ENCODE measurements around the gene LTN1. TPM values are rescaled to one million over a fixed set of nuclear protein-coding genes. Genes with fewer than 3 reads are reported as not detected.
"Not testable (repeated sequence)": the region's sequence is repeated elsewhere in the genome, so short reads cannot be mapped to it uniquely, and the experiment has no call there.

LTN1 gene
- polyA plus RNA-seq, 3 donors, result 6.0 to 14.0 (median 11.7) TPM

DNA sequence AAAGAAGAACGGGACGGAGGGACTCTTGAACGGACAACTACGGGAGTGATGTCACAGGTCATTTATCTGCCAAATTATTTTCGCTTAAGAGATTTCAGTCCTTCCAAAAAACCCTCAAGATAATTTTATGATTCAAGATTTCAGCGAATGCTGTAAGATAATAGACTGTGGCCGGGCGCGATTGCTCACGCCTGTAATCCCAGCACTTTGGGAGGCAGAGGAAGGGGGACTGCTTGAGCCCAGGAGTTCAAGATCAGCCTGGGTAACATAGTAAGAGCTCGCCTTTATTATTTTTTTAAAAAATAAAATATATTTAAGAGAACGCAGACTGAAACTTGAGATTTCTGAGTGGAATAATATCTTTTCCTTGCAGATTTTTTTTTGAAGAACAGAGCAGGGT lies 25.9 kb upstream of the LTN1 start:
- intact Hi-C loops (cut with micrococcal nuclease), result no loop called here
- Mint-ChIP-seq H3K27me3 (ENCODE audit: low read depth in 3 of 3) (no peaks in the 10 kb centered on the region), H3K4me3 (peak overlapping the region; percentile 86 to 93), H3K36me3 (no peaks in the 10 kb centered on the region), H3K9me3 (peaks cover 0 to 2% (median 0%) of the 10 kb centered on the region in 7 donors), H3K27ac (peak overlapping the region in 6 of 7 donors; percentile 94 to 98 (median 96)), H3K4me1 (peaks cover 27% of the 10 kb centered on the region)
- TF ChIP-seq, protein P1, sequence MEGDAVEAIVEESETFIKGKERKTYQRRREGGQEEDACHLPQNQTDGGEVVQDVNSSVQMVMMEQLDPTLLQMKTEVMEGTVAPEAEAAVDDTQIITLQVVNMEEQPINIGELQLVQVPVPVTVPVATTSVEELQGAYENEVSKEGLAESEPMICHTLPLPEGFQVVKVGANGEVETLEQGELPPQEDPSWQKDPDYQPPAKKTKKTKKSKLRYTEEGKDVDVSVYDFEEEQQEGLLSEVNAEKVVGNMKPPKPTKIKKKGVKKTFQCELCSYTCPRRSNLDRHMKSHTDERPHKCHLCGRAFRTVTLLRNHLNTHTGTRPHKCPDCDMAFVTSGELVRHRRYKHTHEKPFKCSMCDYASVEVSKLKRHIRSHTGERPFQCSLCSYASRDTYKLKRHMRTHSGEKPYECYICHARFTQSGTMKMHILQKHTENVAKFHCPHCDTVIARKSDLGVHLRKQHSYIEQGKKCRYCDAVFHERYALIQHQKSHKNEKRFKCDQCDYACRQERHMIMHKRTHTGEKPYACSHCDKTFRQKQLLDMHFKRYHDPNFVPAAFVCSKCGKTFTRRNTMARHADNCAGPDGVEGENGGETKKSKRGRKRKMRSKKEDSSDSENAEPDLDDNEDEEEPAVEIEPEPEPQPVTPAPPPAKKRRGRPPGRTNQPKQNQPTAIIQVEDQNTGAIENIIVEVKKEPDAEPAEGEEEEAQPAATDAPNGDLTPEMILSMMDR (IDR thresholded peaks at IDR 0.05), result no peak
- Histone ChIP-seq H3K36me3 (replicated peaks in 1 of 2; ENCODE audit: control insufficient read depth in 1 of 2, insufficient read depth in 2 of 2, low read length in 2 of 2) (no peaks in the 10 kb centered on the region), H3K27me3 (ENCODE audit: control insufficient read depth in 2 of 2, insufficient read depth in 2 of 2, low read length in 2 of 2) (no peaks in the 10 kb centered on the region), H4K20me1 (ENCODE audit: insufficient read depth, low read length) (no peaks in the 10 kb centered on the region), H3K9me3 (replicated peaks in 1 of 2; ENCODE audit: control insufficient read depth in 1 of 2, insufficient read depth in 1 of 2, low read length in 2 of 2) (no peaks in the 10 kb centered on the region), H3K4me1 (ENCODE audit: control insufficient read depth in 1 of 2, insufficient read depth in 2 of 2, low read length in 2 of 2) (peaks cover 15 to 24% of the 10 kb centered on the region in 2 donors), H3K79me2 (ENCODE audit: insufficient read depth, low read length) (peaks cover 11% of the 10 kb centered on the region), H3K9ac (ENCODE audit: insufficient read depth, low read length, poor library complexity, severe bottlenecking) (peak overlapping the region; percentile 83), H3K27ac (ENCODE audit: low read depth in 1 of 2, low read length in 2 of 2) (peak overlapping the region; percentile 82 to 95), H3K4me3 (replicated peaks in 1 of 3; ENCODE audit: low read depth in 2 of 3, low read length in 3 of 3) (peak overlapping the region; percentile 56 to 92 (median 77)), H3K4me2 (replicated peaks; ENCODE audit: extremely low read depth, low read length, poor library complexity, severe bottlenecking) (peak overlapping the region; percentile 85), H2AFZ (ENCODE audit: insufficient read depth, low read depth, low read length, poor library complexity, severe bottlenecking) (peak overlapping the region; percentile 97)
- DNase-seq, result no peak
- no CpG with 5 or more reads among the region's 12 CpGs for WGBS (ENCODE audit: insufficient coverage)

DNA sequence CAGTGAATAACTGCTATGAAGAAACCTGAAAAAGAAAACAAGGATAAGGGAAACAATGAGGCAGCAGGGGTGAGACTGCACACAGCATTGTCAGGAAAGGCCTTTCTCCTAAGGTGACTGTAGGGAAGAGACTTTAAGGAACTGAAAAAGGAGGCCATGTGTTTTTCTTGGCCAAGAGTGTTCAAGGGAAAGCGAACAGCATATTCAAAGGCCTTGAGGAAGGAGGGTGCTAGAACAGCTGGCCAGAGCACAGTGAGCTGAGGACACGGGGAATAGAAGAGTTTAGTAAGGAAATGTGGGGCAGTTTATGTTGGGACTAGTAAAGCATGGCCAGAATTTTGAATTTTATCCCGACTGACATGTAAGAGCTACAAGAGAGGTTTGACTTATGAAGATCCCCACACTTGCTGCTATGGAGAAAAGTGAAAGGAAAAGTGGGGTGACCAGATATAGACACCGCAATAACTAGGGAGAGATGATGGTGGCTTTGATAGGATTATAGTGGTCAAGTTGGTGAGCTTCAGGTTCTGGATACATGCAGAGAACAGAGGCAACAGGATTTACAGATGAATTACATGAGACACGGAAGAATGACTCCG lies 25.1 kb upstream of the LTN1 start:
- no peaks in the 10 kb centered on the region for H3K27me3 Mint-ChIP-seq (ENCODE audit: low read depth in 3 of 3)
- TF ChIP-seq, protein P1 (IDR thresholded peaks at IDR 0.05), result no peak
- WGBS (ENCODE audit: insufficient coverage), result 45% methylated on average over 5 of the region's 6 CpGs
- Histone ChIP-seq H3K9me3 (replicated peaks in 1 of 2; ENCODE audit: control insufficient read depth in 1 of 2, insufficient read depth in 1 of 2, low read length in 2 of 2) (no peaks in the 10 kb centered on the region), H3K4me3 (replicated peaks in 1 of 3; ENCODE audit: low read depth in 2 of 3, low read length in 3 of 3) (peak overlapping the region in 2 of 3 experiments; percentile 23 to 92), H2AFZ (ENCODE audit: insufficient read depth, low read depth, low read length, poor library complexity, severe bottlenecking) (peak overlapping the region; percentile 47), H4K20me1 (ENCODE audit: insufficient read depth, low read length) (no peaks in the 10 kb centered on the region), H3K4me2 (replicated peaks; ENCODE audit: extremely low read depth, low read length, poor library complexity, severe bottlenecking) (peak overlapping the region; percentile 85), H3K9ac (ENCODE audit: insufficient read depth, low read length, poor library complexity, severe bottlenecking) (no peak overlapping the region), H3K79me2 (ENCODE audit: insufficient read depth, low read length) (peaks cover 11% of the 10 kb centered on the region), H3K36me3 (replicated peaks in 1 of 2; ENCODE audit: control insufficient read depth in 1 of 2, insufficient read depth in 2 of 2, low read length in 2 of 2) (no peaks in the 10 kb centered on the region), H3K27ac (ENCODE audit: low read depth in 1 of 2, low read length in 2 of 2) (peak overlapping the region in 1 of 2 donors; percentile 95), H3K4me1 (ENCODE audit: control insufficient read depth in 1 of 2, insufficient read depth in 2 of 2, low read length in 2 of 2) (peaks cover 15 to 24% of the 10 kb centered on the region in 2 donors), H3K27me3 (ENCODE audit: control insufficient read depth in 2 of 2, insufficient read depth in 2 of 2, low read length in 2 of 2) (no peaks in the 10 kb centered on the region)
- no peaks in the 10 kb centered on the region for H3K36me3 Mint-ChIP-seq
- intact Hi-C loops (cut with micrococcal nuclease), result no loop called here
- peak in 2 of 3 donors; percentile 18 to 34 for DNase-seq
- H3K4me3 Mint-ChIP-seq, result peak overlapping the region; percentile 86 to 93
- peaks cover 24% of the 10 kb centered on the region for H3K4me1 Mint-ChIP-seq
- H3K9me3 Mint-ChIP-seq, result peaks cover 0 to 2% (median 0%) of the 10 kb centered on the region in 7 donors
- H3K27ac Mint-ChIP-seq, result peak overlapping the region; percentile 70 to 95 (median 83)

DNA sequence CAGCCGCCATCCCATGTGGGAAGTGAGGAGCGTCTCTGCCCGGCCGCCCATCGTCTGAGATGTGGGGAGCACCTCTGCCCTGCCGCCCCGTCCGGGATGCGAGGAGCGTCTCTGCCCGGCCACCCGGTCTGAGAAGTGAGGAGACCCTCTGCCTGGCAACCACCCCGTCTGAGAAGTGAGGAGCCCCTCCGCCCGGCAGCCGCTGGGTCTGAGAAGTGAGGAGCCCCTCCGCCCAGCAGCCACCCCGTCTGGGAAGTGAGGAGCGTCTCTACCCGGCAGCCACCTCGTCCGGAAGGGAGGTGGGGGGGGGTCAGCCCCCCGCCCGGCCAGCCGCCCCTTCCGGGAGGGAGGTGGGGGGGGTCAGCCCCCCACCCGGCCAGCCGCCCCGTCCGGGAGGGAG lies 18.6 kb upstream of the LTN1 start:
- H4K20me1 ChIP-seq (ENCODE audit: insufficient read depth, low read length); DNase-seq; H3K4me3 Mint-ChIP-seq; H2AFZ ChIP-seq (ENCODE audit: insufficient read depth, low read depth, low read length, poor library complexity, severe bottlenecking); H3K9ac ChIP-seq (ENCODE audit: insufficient read depth, low read length, poor library complexity, severe bottlenecking); H3K4me3 ChIP-seq (replicated peaks in 1 of 3; ENCODE audit: low read depth in 2 of 3, low read length in 3 of 3); H3K27ac Mint-ChIP-seq; intact Hi-C loops (cut with micrococcal nuclease); H3K4me1 ChIP-seq (ENCODE audit: control insufficient read depth in 1 of 2, insufficient read depth in 2 of 2, low read length in 2 of 2); H3K27me3 Mint-ChIP-seq (ENCODE audit: low read depth in 3 of 3); H3K79me2 ChIP-seq (ENCODE audit: insufficient read depth, low read length); H3K4me1 Mint-ChIP-seq; H3K4me2 ChIP-seq (replicated peaks; ENCODE audit: extremely low read depth, low read length, poor library complexity, severe bottlenecking); H3K9me3 Mint-ChIP-seq; H3K36me3 ChIP-seq (replicated peaks in 1 of 2; ENCODE audit: control insufficient read depth in 1 of 2, insufficient read depth in 2 of 2, low read length in 2 of 2); H3K27ac ChIP-seq (ENCODE audit: low read depth in 1 of 2, low read length in 2 of 2); H3K27me3 ChIP-seq (ENCODE audit: control insufficient read depth in 2 of 2, insufficient read depth in 2 of 2, low read length in 2 of 2); H3K9me3 ChIP-seq (replicated peaks in 1 of 2; ENCODE audit: control insufficient read depth in 1 of 2, insufficient read depth in 1 of 2, low read length in 2 of 2): not testable (repeated sequence)
- peaks cover 8 to 15% of the 10 kb centered on the region in 2 donors for H3K36me3 Mint-ChIP-seq
- no CpG with 5 or more reads among the region's 30 CpGs for WGBS (ENCODE audit: insufficient coverage)
